ENCODE data around the gene RPF1.

RPF1 gene

DNA sequence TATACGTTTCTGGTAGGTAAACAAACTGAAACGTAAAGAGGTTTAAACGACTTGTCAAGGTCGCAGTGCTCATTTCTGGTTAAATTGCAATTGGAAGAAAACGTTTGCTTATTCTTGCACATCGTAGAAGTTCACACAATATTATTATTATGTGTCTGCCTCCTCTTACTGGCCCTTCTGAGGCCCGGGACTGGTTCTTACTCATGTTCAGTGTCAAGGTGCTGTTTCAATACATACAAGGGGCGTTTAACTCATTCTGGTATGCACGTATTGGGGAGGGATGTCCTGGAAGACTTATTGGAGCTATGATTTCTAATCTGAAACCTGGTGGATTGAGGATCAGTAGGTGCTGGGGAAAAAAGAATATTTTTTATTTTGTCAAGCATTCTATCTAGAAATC, 932 bp downstream of the RPF1 start:
- no peak for TF ChIP-seq CTCF (IDR thresholded peaks at IDR 0.05)
- Histone ChIP-seq H3K4me3 (ENCODE audit: low read depth, low read length) (peak overlapping the region; percentile 83), H3K27ac (peak overlapping the region; percentile 67)

GRCh38 chr1:84480650-84481049, 1.6 kb downstream of the RPF1 start:
- H3K27me3 ChIP-seq (ENCODE audit: control insufficient read depth, insufficient read depth, low read length) = no peaks in the 10 kb centered on the region
- peak overlapping the region; percentile 8 for H3K4me3 ChIP-seq (ENCODE audit: low read depth, low read length)
- H2AFZ ChIP-seq = no peak overlapping the region
- TF ChIP-seq CTCF (IDR thresholded peaks at IDR 0.05) = no peak
- H3K9ac ChIP-seq = no peak overlapping the region
- H3K9me3 ChIP-seq (ENCODE audit: control insufficient read depth, low read length) = no peaks in the 10 kb centered on the region
- H3K4me1 ChIP-seq = no peaks in the 10 kb centered on the region
- peaks cover 2% of the 10 kb centered on the region for H3K36me3 ChIP-seq (ENCODE audit: control insufficient read depth, insufficient read depth, low read length)
- H3K4me2 ChIP-seq (ENCODE audit: low read length) = peak overlapping the region; percentile 24
- H3K79me2 ChIP-seq = no peaks in the 10 kb centered on the region
- H3K27ac ChIP-seq = no peak overlapping the region

More for the DNA sequence above, 932 bp downstream of the RPF1 start:
- H3K9ac ChIP-seq = no peak overlapping the region
- H3K9me3 ChIP-seq (ENCODE audit: control insufficient read depth, low read length) = no peaks in the 10 kb centered on the region
- no peaks in the 10 kb centered on the region for H3K79me2 ChIP-seq
- H3K36me3 ChIP-seq (ENCODE audit: control insufficient read depth, insufficient read depth, low read length) = peaks cover 2% of the 10 kb centered on the region
- H3K4me2 ChIP-seq (ENCODE audit: low read length) = peak overlapping the region; percentile 38
- H3K4me1 ChIP-seq = no peaks in the 10 kb centered on the region
- no peaks in the 10 kb centered on the region for H3K27me3 ChIP-seq (ENCODE audit: control insufficient read depth, insufficient read depth, low read length)
- H2AFZ ChIP-seq = peak overlapping the region; percentile 73

- H3K4me1 ChIP-seq = no peaks in the 10 kb centered on the region
- no peak overlapping the region for H3K9ac ChIP-seq
- no peak overlapping the region for H3K4me2 ChIP-seq (ENCODE audit: low read length)
- H3K79me2 ChIP-seq = no peaks in the 10 kb centered on the region
- H3K27me3 ChIP-seq (ENCODE audit: control insufficient read depth, insufficient read depth, low read length) = no peaks in the 10 kb centered on the region
- no peak overlapping the region for H3K27ac ChIP-seq
- no peaks in the 10 kb centered on the region for H3K9me3 ChIP-seq (ENCODE audit: control insufficient read depth, low read length)
- TF ChIP-seq CTCF (IDR thresholded peaks at IDR 0.05) = no peak
- no peak overlapping the region for H2AFZ ChIP-seq
- no peak overlapping the region for H3K4me3 ChIP-seq (ENCODE audit: low read depth, low read length)
- peaks cover 2% of the 10 kb centered on the region for H3K36me3 ChIP-seq (ENCODE audit: control insufficient read depth, insufficient read depth, low read length)
Observed at GRCh38 chr1:84481317-84481716, 2.3 kb downstream of the RPF1 start.

GRCh38 chr1:84488107-84488506, 9.0 kb downstream of the RPF1 start:
- Histone ChIP-seq H3K4me1 (no peaks in the 10 kb centered on the region), H2AFZ (no peak overlapping the region), H3K4me3 (ENCODE audit: low read depth, low read length) (no peak overlapping the region), H3K4me2 (ENCODE audit: low read length) (no peak overlapping the region), H3K27ac (no peak overlapping the region), H3K36me3 (ENCODE audit: control insufficient read depth, insufficient read depth, low read length) (no peaks in the 10 kb centered on the region), H3K9me3 (ENCODE audit: control insufficient read depth, low read length) (no peaks in the 10 kb centered on the region), H3K9ac (no peak overlapping the region), H3K27me3 (ENCODE audit: control insufficient read depth, insufficient read depth, low read length) (no peaks in the 10 kb centered on the region), H3K79me2 (no peaks in the 10 kb centered on the region)
- TF ChIP-seq CTCF (IDR thresholded peaks at IDR 0.05) = no peak

DNA sequence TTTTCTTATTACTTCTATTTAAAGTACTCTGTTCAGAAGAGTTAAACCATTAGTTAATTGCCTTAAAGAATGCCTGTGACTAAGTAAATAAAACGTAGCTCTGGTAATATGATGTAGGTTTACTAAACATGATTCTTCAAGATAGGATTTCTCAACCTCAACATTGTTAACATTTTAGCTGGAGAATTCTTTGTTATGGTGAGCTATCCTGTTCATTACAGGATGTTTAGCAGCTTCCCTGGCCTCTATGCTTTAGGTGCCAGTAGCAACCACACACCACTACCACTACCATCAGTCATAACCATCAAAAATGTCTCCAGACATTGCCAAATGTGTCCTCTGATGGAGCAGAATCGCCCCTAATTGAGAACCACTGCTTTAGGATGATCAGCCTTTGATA, 10.7 kb downstream of the RPF1 start:
- Histone ChIP-seq H2AFZ (no peak overlapping the region), H3K4me2 (ENCODE audit: low read length) (no peak overlapping the region), H3K36me3 (ENCODE audit: control insufficient read depth, insufficient read depth, low read length) (no peaks in the 10 kb centered on the region), H3K4me3 (ENCODE audit: low read depth, low read length) (no peak overlapping the region), H3K79me2 (no peaks in the 10 kb centered on the region), H3K4me1 (no peaks in the 10 kb centered on the region), H3K9me3 (ENCODE audit: control insufficient read depth, low read length) (no peaks in the 10 kb centered on the region), H3K9ac (no peak overlapping the region), H3K27ac (no peak overlapping the region), H3K27me3 (ENCODE audit: control insufficient read depth, insufficient read depth, low read length) (no peaks in the 10 kb centered on the region)
- TF ChIP-seq CTCF (IDR thresholded peaks at IDR 0.05) = no peak

Data from parathyroid adenoma (tissue), 2 donors.